GM11168 (cell line): ENCODE measurements around the gene SFSWAP.
"Not testable (repeated sequence)": the region's sequence is repeated elsewhere in the genome, so short reads cannot be mapped to it uniquely, and the experiment has no call there.

Source experiments
- in situ Hi-C: fragments of 300-500 bp; cut with MboI; formaldehyde crosslinking; loops from one replicate; pipeline ENCODE4 v1.12.0; 2022; ENCODE audit warnings: low sequenced_read_pairs; ENCODE audit not compliant: unreplicated experiment

The SFSWAP gene

DNA sequence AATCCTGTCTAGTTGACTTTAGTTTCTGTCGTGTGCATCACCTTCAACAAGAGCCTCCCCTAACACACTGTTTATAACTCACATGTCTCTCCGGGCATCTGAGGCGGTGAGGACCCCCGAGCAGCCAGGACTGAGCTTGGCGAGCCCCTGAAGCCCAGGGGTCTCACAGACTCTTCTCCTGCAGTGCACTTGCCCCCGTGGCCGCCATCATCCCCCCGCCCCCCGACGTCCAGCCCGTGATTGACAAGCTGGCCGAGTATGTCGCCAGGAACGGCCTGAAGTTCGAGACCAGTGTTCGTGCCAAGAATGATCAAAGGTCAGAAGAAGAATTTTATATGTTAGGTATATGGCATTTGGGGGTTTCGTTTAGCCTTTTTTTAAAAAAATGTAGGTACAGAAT is 43.3 kb downstream of the SFSWAP start:
- in situ Hi-C loops: no loop called here

DNA sequence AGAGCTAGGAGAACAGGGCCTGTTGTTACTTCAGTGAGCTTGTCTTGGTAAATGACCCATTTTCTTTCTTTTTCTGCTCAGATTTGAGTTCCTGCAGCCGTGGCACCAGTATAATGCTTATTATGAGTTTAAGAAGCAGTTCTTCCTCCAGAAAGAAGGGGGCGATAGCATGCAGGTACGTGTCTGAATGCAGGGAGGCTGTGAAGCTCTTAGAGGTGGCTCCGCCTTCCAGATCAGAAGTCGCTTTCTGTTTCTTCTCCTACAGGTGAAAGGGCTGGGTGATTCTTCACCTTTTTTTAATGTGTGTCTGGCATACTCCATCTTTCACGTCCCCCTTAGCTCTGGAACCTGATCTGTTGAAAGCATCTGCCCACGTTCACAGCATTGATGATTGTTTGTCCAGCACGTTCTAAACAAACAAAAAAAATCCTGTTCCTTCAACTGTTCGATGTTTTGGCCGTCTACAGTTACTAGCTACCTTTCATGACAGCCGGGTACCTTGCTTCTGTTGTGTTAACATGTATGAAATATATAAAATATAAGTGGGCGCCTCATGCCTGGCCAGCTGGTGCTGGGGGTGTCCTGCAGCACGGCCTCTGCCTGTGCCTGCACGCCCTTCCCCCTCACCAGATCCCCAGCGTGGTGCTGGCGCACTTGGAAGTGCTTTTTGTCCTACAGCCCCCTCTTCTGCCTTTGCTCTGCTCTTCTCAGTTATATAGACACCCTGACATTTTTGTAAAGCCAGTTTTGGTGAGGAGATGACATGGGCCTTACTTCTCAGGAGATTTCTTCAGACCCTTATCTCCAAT is 44.6 kb downstream of the SFSWAP start:
- in situ Hi-C loops: no loop called here

DNA sequence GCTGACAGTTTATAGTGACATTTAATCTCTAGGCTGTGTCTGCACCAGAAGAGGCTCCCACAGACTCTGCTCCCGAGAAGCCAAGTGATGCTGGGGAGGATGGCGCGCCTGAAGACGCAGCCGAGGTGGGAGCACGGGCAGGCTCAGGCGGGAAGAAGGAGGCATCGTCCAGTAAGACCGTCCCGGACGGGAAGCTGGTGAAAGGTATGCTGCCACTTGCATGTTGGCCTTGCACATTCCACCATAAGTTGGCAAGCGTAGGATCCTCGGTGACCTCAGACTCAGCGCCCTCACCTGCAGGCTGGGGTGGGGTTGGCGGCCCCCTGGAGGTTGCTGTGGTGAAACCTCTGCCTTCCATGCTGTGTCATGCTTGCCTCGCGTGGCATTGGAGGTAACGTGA is 45.6 kb downstream of the SFSWAP start:
- in situ Hi-C loops: no loop called here

DNA sequence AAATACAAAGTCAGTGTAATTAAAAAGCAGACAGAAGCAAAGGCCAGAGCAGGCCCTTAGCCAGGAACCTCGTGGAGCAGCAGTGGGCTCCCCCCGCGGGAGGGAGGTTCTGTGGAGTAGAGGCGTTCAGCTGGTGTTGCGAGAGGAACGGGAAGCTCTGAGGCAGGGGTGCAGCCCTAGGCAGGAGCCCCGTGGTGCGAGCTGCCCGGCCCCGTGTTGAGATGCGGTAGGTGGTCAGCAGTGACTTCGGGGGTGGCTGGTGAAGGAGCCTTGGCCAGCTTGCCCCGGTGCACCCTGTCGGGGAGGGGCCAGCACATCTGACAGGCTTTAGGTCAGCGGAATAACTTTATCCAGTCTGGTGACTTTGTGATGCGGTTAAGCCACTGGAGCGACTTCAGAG is 46.2 kb downstream of the SFSWAP start:
- in situ Hi-C loops: no loop called here

DNA sequence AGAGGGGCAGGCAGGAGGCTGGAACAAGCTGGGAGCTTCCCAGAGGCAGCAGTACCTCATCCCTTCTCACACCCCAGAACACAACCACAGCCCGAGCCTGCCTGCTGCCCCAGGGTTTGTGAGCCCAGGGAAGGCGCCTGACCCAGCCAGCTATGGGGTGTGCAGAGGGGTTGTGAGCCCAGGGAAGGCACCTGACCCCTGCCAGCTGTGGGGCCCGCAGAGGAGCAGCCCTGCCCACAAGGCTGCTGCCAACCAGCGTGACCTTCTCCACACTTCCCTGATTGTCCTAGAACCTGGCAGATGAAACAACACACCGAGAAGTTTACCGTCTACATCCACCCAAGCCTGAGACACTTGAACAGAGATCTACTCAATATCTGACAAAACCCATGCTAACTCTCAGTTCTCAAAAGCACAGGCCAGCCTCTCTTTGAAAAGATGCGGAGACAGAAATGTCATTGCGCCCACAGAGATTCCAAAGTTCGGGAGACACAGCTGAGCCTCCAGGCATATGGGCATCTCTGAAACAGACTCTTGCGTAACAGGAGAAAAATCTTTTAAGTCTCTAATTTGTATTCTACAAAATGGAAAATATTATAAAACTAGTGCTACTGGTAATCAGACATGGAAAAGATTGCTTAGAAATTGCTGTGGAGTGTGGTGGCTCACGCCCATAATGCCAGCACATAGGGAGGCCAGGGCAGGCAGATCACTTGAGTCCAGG is 47.3 kb downstream of the SFSWAP start:
- in situ Hi-C loops: no loop called here

DNA sequence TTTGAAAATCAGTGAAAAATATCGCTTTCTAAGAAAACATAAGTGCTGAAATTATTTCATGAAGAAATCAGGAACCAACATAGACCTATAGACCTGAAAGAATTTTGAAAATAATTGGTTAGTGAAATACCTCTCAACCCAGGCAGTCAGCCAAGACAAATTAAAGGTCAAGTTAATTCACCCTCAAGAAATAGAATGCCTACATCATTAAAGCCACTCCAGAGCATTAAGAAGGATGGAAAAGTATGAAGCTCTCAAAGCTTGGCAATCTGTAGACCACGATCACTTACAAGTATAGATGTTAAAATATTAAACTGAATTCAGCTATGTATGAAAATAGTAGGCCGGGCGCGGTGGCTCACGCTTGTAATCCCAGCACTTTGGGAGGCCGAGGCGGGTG is 48.3 kb downstream of the SFSWAP start:
- in situ Hi-C loops: no loop called here

DNA sequence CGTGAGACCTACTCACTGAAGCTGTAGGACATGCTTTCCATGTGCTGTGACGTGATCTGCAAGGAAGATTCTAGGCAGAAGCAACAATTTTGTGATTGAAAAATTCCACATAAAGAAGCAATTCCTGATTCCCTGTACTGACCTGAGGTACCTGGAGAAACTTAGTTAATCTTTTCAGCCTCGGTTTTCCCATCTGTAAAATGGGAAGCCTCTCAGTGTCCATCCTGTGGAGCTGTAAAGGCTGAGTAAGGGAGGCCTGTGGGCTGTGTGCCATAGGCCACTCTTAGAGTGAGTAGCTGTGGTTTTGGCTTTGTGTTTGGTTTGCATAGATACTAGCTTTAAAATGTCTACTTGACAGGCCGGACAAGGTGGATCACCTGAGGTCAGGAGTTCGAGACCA is 50.7 kb downstream of the SFSWAP start:
- in situ Hi-C loops: no loop called here

DNA sequence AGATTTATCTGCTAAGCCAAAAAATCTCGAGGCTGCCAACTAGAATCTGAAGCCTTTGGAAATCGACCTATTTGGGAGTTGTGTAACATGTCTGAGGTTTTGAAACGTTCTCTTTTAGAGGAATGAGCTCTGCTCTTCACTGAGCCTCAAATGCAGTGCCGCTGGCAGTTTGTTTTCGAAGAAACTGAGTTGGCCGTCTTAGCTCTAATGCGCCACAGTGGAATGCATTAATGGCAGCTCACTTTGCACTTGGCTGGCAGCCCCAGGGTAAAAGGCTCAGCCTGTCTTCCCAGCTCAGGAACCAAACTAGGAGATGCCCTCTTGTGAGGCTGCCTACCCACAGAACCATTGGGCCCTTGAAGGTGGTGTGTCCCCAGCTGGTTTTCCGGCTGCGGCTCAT is 53.8 kb downstream of the SFSWAP start:
- in situ Hi-C loops: no loop called here

DNA sequence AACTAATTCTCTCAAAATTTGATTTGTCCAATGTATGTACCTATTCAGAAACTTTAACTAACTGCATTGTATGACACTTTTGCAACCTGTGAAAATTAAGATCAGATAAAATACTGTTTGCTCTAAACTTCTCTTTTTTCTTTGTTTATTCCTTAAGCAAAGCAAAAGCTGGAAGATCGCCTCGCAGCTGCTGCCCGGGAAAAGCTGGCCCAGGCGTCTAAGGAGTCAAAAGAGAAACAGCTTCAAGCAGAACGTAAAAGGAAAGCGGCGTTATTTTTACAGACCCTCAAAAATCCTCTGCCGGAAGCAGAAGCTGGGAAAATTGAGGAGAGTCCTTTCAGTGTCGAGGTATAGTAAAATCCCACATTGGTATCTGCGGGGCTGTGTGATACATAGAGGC is 55.1 kb downstream of the SFSWAP start:
- in situ Hi-C loops: no loop called here

DNA sequence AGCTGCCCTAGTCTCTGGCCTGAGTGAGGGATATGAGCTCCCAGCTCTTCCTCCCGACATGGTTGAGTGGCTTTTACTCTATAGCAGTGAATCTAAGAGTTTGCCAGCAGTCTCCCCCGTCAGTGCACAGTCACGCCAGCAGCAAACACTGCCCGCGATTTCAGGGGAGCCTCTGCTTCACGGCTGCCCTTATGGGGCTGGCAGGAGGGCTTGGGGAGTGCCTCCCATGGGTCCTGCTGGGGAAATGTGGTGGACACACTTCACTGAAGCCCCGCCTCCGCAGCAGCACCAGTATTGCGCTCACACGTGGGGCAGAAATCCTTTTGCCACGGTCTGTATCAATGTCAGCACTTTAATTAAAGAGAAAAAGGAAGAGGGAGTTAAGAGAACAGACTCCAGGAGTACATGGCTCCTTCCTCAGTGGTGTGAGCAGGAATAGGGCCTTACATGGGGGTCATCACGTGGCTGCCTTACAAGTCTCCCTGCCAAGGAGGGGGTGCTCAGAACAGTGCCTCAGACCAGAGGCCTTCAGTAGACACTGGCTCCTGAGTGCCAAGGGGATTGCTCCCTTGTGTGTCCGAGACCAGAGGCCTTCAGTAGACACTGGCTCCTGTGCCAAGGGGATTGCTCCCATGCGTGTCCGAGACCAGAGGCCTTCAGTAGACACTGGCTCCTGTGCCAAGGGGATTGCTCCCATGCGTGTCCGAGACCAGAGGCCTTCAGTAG is 55.7 kb downstream of the SFSWAP start:
- in situ Hi-C loops: no loop called here

DNA sequence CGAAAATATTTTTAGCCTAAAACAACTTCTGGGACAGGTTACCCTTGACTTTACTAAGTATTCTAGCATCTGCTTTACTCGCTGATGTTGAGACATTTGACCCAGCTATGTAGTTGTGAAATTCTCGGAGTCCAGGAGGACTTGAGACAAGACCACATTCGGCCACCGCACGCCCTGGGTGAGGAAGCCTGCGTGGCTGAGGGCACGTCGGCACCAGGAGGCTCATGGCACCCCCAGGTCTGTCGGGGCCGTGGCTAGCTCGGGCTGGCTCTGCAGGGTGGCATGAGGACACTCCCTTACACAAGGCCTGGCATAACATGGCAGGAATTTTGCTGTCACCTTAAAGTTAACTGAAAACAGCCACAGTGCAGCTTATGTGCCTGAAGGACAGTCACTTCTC is 59.2 kb downstream of the SFSWAP start:
- in situ Hi-C loops: no loop called here

DNA sequence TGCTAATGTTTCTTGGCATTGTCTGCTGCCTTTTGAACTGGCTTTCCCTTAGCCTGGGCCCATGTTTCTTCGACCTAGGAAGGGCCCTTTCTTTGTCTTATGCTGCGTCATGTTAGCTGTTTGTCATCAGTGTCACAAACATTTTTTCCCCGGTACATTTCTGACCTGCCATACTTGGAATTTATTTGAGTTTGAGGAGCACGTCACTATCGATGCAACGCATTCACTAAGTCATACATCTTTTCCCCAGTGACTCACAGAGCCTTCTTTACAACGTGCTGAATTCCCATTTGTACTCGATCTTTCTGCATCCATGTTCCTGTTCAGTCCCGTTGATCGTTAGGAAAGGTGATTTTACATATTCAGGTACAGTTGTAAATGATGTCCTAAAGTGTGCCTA is 61.1 kb downstream of the SFSWAP start:
- in situ Hi-C loops: no loop called here

DNA sequence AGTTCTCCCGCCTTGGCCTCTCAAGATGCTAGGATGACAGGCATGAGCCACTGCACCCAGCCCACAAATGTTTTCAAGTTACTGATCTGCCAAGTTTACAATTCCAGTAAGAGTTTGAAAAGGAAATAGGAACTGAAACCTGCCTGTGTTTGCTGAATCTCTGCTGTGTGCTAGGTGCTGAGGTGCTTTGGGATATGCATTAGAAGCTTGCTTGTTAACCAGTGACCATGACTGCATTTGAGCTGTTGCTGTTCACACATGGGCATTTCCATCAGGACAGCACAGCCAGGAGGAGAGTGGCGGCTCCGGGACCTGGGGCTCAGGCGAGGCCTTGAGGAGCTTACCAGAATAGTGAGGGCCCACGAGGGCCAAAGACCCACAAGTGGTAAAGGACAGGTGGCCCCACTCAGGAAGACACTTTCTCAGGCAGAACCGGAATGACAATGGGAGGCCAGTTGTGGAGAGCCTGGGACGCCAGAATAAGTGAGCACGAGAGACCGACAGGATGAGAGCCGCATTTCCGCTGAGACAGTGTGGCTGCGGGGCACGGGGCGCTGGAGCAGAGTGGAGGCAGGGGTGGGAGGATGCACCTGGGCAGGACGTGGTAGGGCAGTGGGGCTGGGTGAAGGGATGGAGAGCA is 62.8 kb downstream of the SFSWAP start:
- in situ Hi-C loops: no loop called here

DNA sequence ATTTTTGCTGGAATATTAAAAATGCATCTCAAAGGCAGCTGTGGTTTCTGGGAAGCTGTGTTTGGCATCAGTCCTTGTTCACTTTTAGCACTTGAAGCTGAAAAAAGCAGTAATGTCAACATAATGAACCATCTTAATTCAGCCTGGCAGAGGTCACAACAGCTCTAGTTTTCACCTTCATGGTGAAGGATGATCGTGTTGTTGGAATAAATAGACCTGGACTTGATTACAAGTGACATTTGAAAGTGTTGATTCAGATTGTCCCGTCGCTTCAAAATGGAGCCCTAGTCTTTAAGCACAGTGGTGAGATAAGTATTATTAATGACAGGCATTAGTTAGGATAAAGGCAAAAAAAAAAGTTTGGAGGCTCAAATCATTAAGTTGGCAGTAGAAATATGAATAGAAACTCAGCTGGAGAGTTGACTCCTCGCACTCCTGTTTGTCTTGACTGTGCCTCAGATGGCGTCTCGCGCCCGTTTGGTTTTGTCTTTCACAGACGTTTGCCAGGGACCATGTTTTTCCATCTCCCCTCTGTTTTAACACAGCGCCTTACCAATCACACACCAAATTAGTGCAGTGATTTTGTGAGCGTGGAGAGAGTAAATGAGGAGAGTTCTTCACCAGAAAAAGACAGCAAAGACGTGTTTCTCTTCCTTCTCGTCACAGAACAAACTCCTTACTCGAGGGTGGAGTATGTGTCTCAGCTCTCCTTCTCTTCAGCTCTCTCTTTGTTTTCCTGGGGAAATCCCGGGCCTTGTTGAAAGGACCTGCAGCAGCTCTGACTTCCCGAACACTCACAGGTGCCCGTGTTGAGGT is 63.9 kb downstream of the SFSWAP start:
- in situ Hi-C loops: no loop called here

DNA sequence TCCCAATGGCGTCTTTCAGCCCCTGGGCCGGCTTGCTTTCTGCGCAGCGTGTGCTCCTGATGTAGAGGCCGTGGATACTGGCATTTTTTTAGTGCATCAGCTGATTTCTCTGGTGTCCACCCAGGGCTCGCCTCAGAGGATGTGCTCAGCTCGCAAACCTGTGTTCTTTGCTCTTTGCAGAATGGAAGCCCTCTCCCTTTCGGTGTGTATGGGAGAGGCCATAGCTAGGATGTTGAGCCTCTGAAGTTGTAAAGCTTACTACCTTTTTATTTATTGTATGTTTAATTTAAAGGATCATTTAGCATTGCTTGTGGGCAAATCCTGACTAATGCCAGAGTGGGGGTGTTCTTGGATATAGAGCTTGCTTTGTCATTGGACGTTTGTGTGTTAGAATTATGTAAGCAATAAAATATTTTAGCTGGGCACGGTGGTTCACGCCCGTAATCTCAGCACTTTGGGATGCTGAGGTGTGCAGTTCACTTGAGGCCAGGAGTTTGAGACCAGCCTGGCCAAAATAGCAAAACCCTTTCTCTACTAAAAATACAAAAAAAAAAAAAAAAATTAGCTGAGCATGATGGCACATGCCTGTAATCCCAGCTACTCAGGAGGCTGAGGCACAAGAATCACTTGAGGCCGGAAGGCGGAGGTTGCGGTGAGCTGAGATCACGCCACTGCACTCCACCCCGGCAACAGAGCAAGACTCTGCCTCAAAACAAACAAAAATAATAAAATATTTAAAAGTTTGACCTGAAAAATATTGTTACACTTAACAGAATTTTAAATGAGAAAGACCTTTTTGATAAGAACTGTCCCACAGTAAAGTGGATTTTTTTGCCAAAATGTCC is 64.7 kb downstream of the SFSWAP start:
- in situ Hi-C loops: no loop called here

DNA sequence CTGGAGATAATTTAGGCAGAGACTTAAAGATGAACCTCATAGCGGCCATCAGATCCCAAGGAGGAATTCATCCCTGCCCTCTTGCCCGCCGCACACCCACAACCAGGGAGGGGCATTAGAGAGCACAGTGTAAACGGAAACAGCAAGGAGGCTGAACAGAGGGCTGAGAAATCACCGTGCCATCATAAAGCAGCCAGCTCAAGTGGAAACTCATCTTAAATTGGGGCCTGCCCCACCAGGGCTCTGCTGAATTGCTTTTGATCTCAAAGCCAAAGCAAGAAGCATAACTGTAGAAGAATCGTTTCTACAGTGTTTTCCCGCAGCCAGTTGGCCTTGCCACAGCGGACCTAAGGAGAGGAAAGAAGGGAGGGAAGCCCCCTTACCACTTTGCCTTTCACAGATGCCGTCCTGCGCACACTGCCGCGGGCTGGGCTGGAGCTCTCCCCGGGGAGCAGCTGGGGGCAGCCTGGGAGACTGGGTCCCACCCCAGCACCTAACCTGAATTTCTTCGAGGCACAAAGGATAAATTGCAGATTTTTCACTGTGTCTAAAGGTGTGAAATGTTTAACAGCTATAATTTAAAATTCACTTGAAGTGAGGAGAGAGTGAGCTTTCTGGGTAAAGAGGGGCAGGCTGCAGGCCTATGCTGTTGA is 65.5 kb downstream of the SFSWAP start:
- in situ Hi-C loops: no loop called here

DNA sequence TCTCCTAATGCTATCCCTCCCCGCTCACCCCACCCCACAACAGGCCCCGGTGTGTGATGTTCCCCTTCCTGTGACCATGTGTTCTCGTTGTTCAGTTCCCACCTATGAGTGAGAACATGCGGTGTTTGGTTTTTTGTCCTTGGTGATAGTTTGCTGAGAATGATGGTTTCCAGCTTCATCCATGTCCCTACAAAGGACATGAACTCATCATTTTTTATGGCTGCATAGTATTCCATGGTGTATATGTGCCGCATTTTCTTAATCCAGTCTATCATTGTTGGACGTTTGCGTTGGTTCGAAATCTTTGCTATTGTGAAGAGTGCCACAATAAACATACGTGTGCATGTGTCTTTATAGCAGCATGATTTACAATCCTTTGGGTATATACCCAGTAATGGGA is 66.4 kb downstream of the SFSWAP start:
- in situ Hi-C loops: not testable (repeated sequence)

DNA sequence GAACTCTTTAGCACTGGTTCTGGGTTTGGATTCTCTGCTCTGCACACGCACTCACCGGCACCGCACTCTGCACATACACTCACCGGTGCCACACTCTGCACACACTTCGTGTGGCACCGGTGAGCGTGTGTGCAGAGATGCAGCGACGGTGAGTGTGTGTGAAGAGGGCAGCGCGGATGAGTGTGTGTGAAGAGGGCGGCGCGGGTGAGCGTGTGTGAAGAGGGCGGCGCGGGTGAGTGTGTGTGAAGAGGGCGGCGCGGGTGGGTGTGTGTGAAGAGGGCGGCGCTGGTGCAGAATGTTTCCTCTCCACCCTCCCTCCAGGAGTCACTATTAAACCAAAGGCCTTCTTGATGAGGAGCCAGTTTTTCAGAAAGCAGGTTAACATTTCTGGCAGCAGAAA is 68.1 kb downstream of the SFSWAP start:
- in situ Hi-C loops: no loop called here

DNA sequence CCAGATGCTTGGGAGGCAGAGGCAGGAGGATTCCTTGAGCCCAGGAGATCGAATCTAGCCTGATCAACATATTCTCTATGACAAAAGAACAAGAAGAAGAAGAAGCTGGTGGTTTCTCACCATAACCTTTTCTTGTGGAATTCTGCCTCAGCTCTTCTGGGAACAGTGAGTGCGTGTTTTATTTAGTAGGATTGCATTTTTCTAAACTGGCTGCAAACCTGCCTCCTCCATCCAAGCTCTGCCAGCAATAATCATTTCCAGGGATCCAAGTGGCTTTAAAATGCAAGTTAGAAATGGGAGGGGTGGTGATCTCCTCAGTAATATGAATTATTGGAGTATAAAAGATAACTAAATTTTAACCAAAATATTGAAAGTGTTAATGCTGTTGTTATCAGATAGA is 71.2 kb downstream of the SFSWAP start:
- in situ Hi-C loops: no loop called here
